MM.1S (cell line): ENCODE results near the gene PTPN1.

ENCODE experiments used
- DNase-seq: peaks from one replicate; pipeline ENCODE4 v3.0.0-alpha.2; 2015
- H2AFZ ChIP-seq: fragments of 300-600 bp; sonication (generic); 2 replicates; pipeline ENCODE4 v1.6.0; 2016; ENCODE audit warnings: antibody characterized with exemption, low read length
- H3F3A ChIP-seq: fragments of 300-600 bp; sonication (generic); 2 replicates; pipeline ENCODE4 v1.6.1; 2016; ENCODE audit warnings: mild to moderate bottlenecking, antibody characterized with exemption, low read length, moderate library complexity, mixed read lengths; ENCODE audit not compliant: insufficient read depth
- H3K27ac ChIP-seq: fragments of 300-600 bp; sonication (generic); 2 replicates; pipeline ENCODE4 v1.5.1; 2016; ENCODE audit warnings: mild to moderate bottlenecking, low read length
- H3K27me3 ChIP-seq: fragments of 300-600 bp; sonication (generic); replicated peaks from 2 replicates; pipeline ENCODE4 v1.6.0; 2016; ENCODE audit warnings: low read length; ENCODE audit not compliant: insufficient read depth
- H3K36me3 ChIP-seq: fragments of 300-600 bp; sonication (generic); replicated peaks from 2 replicates; pipeline ENCODE4 v1.6.1; 2016; ENCODE audit warnings: mild to moderate bottlenecking, low read length, mixed read lengths; ENCODE audit not compliant: insufficient read depth
- H3K4me1 ChIP-seq: fragments of 300-600 bp; sonication (generic); 2 replicates; pipeline ENCODE4 v1.6.1; 2016; ENCODE audit warnings: low read length, mixed read lengths
- H3K4me2 ChIP-seq: fragments of 300-600 bp; sonication (generic); 2 replicates; pipeline ENCODE4 v1.6.0; 2016; ENCODE audit warnings: low read depth, low read length
- H3K4me3 ChIP-seq: fragments of 300-600 bp; sonication (generic); 2 replicates; pipeline ENCODE4 v1.5.1; 2016; ENCODE audit warnings: low read length, mixed read lengths
- H3K79me2 ChIP-seq: fragments of 300-600 bp; sonication (generic); 2 replicates; pipeline ENCODE4 v1.6.1; 2016; ENCODE audit warnings: mixed run types, low read length, mixed read lengths
- H3K9ac ChIP-seq: fragments of 300-600 bp; sonication (generic); 2 replicates; pipeline ENCODE4 v1.6.1; 2016; ENCODE audit warnings: low read length, mixed read lengths
- H3K9me2 ChIP-seq: fragments of 300-600 bp; sonication (generic); replicated peaks from 2 replicates; pipeline ENCODE4 v1.6.1; 2016; ENCODE audit warnings: mild to moderate bottlenecking, low read length, mixed read lengths; ENCODE audit not compliant: insufficient read depth
- H3K9me3 ChIP-seq: fragments of 300-600 bp; sonication (generic); replicated peaks from 2 replicates; pipeline ENCODE4 v1.6.1; 2016; ENCODE audit warnings: mild to moderate bottlenecking, low read length, mixed read lengths; ENCODE audit not compliant: insufficient read depth
- H4K20me1 ChIP-seq: fragments of 300-600 bp; sonication (generic); 2 replicates; pipeline ENCODE4 v1.6.1; 2016; ENCODE audit warnings: mild to moderate bottlenecking, low read length, moderate library complexity, mixed read lengths; ENCODE audit not compliant: insufficient read depth
- CTCF ChIP-seq: fragments of 300-600 bp; sonication (generic); IDR thresholded peaks from 2 replicates; pipeline ENCODE4 v1.5.1; 2016; ENCODE audit warnings: antibody characterized with exemption, low read length, mixed read lengths
- EZH2 ChIP-seq: fragments of 300-600 bp; sonication (generic); optimal IDR thresholded peaks from 2 replicates; pipeline ENCODE3; 2017; ENCODE audit warnings: low read depth, mild to moderate bottlenecking, antibody characterized with exemption, low read length, mixed read lengths
- EZH2phosphoT487 ChIP-seq: fragments of 300-600 bp; sonication (generic); IDR thresholded peaks from 2 replicates; pipeline ENCODE4 v1.6.1; 2018; ENCODE audit warnings: antibody characterized with exemption, low read length

PTPN1 gene

GRCh38 chr20:50488236-50488806 is 21.9 kb upstream of the PTPN1 start:
- Histone ChIP-seq H3K4me3 (no peak overlapping the region), H3K27ac (no peak overlapping the region), H4K20me1 (no peaks in the 10 kb centered on the region), H3K4me2 (no peak overlapping the region), H3K79me2 (no peaks in the 10 kb centered on the region), H3K9me2 (no peaks in the 10 kb centered on the region), H3K36me3 (no peaks in the 10 kb centered on the region), H3K4me1 (0 out of 2 replicates have a peak, but pooled peaks cover 4% of the 10 kb centered on the region), H3F3A (no peaks in the 10 kb centered on the region), H3K27me3 (no peaks in the 10 kb centered on the region), H2AFZ (no peak overlapping the region), H3K9ac (no peak overlapping the region), H3K9me3 (no peaks in the 10 kb centered on the region)
- no peak for TF ChIP-seq EZH2phosphoT487
- no peak for TF ChIP-seq CTCF
- TF ChIP-seq EZH2 = no peak
- peak; percentile 29 for DNase-seq

GRCh38 chr20:50491168-50491567 is 19.0 kb upstream of the PTPN1 start:
- Histone ChIP-seq H3K4me2 (no peak overlapping the region), H3K9me3 (no peaks in the 10 kb centered on the region), H3K9ac (no peak overlapping the region), H3K4me3 (no peak overlapping the region), H4K20me1 (no peaks in the 10 kb centered on the region), H3K79me2 (no peaks in the 10 kb centered on the region), H3K36me3 (no peaks in the 10 kb centered on the region), H3K27me3 (no peaks in the 10 kb centered on the region), H3K4me1 (no peaks in the 10 kb centered on the region), H3F3A (no peaks in the 10 kb centered on the region), H3K27ac (no peak overlapping the region), H3K9me2 (no peaks in the 10 kb centered on the region), H2AFZ (no peak overlapping the region)
- TF ChIP-seq CTCF (no peak), EZH2 (no peak), EZH2phosphoT487 (no peak)
- no peak for DNase-seq

- Histone ChIP-seq H4K20me1 (no peaks in the 10 kb centered on the region), H3K9me3 (no peaks in the 10 kb centered on the region), H3K36me3 (no peaks in the 10 kb centered on the region), H3K27me3 (no peaks in the 10 kb centered on the region), H3K4me1 (no peaks in the 10 kb centered on the region), H3K79me2 (no peaks in the 10 kb centered on the region), H3K9me2 (no peaks in the 10 kb centered on the region), H3F3A (no peaks in the 10 kb centered on the region), H3K9ac (no peak overlapping the region), H2AFZ (no peak overlapping the region), H3K4me3 (no peak overlapping the region), H3K27ac (no peak overlapping the region), H3K4me2 (no peak overlapping the region)
- no peak for DNase-seq
- no peak for TF ChIP-seq EZH2phosphoT487
- no peak for TF ChIP-seq EZH2
- no peak for TF ChIP-seq CTCF
These were observed 18.1 kb upstream of the PTPN1 start for GRCh38 chr20:50491926-50492634.
